HCT116 (cell line): Measurements from ENCODE around the gene TGM2. TPM values are rescaled to one million over a fixed set of nuclear protein-coding genes. Genes with fewer than 3 reads are reported as not detected.

ENCODE experiments used
- ATAC-seq: fragments of 200-7000 bp; cut with Tn5 transposase; 2 replicates; pipeline ENCODE4 v1.9.1; 2020; ENCODE audit warnings: mild to moderate bottlenecking, moderate library complexity
- BruUV-seq: library from RNA; stranded (reverse); fragments of 400-500 nt; replicated peaks from 2 replicates; lab custom pipeline; 2021; lab: Mats Ljungman, UMichigan
- CTCF ChIA-PET: fragments of 300-600 bp; sonication (Branson Sonifier 250); formaldehyde crosslinking; loops from one replicate; lab custom pipeline; 2021; ENCODE audit warnings: antibody characterized with exemption; lab: Charles Lee
- POLR2A ChIA-PET: fragments of 300-600, 350-600 bp; sonication (Branson Sonifier 250); formaldehyde crosslinking; loops from one replicate; lab custom pipeline; 2021; ENCODE audit warnings: antibody characterized with exemption; lab: Charles Lee
- RAD21 ChIA-PET, 2 experiments: fragments of 300-600 bp; sonication (Branson Sonifier 250); formaldehyde crosslinking; loops; one replicate each; lab custom pipeline; 2023; ENCODE audit warnings: low total read pairs in 2 of 2; ENCODE audit not compliant: uncharacterized antibody in 2 of 2, unreplicated experiment in 2 of 2, low non-redundant PET in 1 of 2; lab: Charles Lee
- DNase-seq: peaks from one replicate; pipeline ENCODE4 v3.0.0-alpha.2; 2010; ENCODE audit warnings: low read depth, low spot score
- H2AFZ ChIP-seq: fragments of 200-600 bp; shearing (Covaris generic), sonication (generic); 2 replicates; pipeline ENCODE4 v1.6.1; 2017; ENCODE audit warnings: low read depth, mixed run types, mixed read lengths, antibody characterized with exemption, low read length; ENCODE audit not compliant: poor library complexity, severe bottlenecking
- H3K27ac ChIP-seq: 2 replicates; pipeline ENCODE4 v1.5.1; 2012; ENCODE audit warnings: low read depth, low read length
- H3K27me3 ChIP-seq: fragments of 200-600 bp; sonication (generic); 2 replicates; pipeline ENCODE4 v1.6.1; 2016; ENCODE audit warnings: mixed run types, low read length, mixed read lengths; ENCODE audit not compliant: insufficient read depth
- H3K36me3 ChIP-seq, 2 experiments: fragments of 200-500 bp in 1 of 2; fragments of 200-600 bp in 1 of 2; sonication (Bioruptor generic) in 1 of 2; sonication (generic) in 1 of 2; 2 replicates each; pipeline versions ENCODE4 v1.5.1 to v1.6.1; 2014 to 2016; ENCODE audit warnings: low read length in 2 of 2, inconsistent platforms in 1 of 2, mixed read lengths in 1 of 2, mixed run types in 1 of 2; ENCODE audit not compliant: insufficient read depth in 2 of 2, control insufficient read depth in 1 of 2
- H3K4me1 ChIP-seq, 2 experiments: fragments of 200-600 bp in 1 of 2; sonication (generic) in 1 of 2; 2 replicates each; pipeline versions ENCODE4 v1.5.1 to v1.6.1; 2012 to 2017; ENCODE audit warnings: low read length in 2 of 2, inconsistent platforms in 1 of 2, mild to moderate bottlenecking in 1 of 2, mixed read lengths in 1 of 2, mixed run types in 1 of 2, moderate library complexity in 1 of 2; ENCODE audit not compliant: insufficient read depth in 2 of 2, control insufficient read depth in 1 of 2
- H3K4me2 ChIP-seq: fragments of 200-600 bp; sonication (generic); 2 replicates; pipeline ENCODE4 v1.6.1; 2017; ENCODE audit warnings: mixed run types, low read length, mixed read lengths
- H3K4me3 ChIP-seq, 2 experiments: fragments of 200-600 bp in 1 of 2; sonication (generic) in 1 of 2; replicated peaks in 1 of 2; 2 replicates each; pipeline ENCODE4 v1.5.1; 2011 to 2016; ENCODE audit warnings: low read length in 2 of 2, control low read depth in 1 of 2, low read depth in 1 of 2, mild to moderate bottlenecking in 1 of 2, mixed read lengths in 1 of 2, mixed run types in 1 of 2
- H3K79me2 ChIP-seq: fragments of 200-600 bp; sonication (generic); 2 replicates; pipeline ENCODE4 v1.6.1; 2017; ENCODE audit warnings: mild to moderate bottlenecking, mixed run types, low read length, moderate library complexity, mixed read lengths; ENCODE audit not compliant: insufficient read depth
- H3K9ac ChIP-seq: fragments of 200-600 bp; sonication (generic); 2 replicates; pipeline ENCODE4 v1.6.1; 2016; ENCODE audit warnings: low read length, mixed read lengths
- H3K9me2 ChIP-seq: fragments of 200-600 bp; sonication (generic), shearing (Covaris generic); 2 replicates; pipeline ENCODE4 v1.6.1; 2017; ENCODE audit warnings: mixed run types, mild to moderate bottlenecking, moderate library complexity; ENCODE audit not compliant: insufficient read depth
- H3K9me3 ChIP-seq, 2 experiments: fragments of 200-500 bp in 1 of 2; fragments of 200-600 bp in 1 of 2; sonication (Bioruptor generic) in 1 of 2; sonication (generic) in 1 of 2; 2 replicates each; pipeline ENCODE4 v1.6.1; 2014 to 2017; ENCODE audit warnings: low read length in 2 of 2, mixed read lengths in 2 of 2, inconsistent platforms in 1 of 2, low read depth in 1 of 2, mild to moderate bottlenecking in 1 of 2, mixed run types in 1 of 2, moderate library complexity in 1 of 2; ENCODE audit not compliant: control insufficient read depth in 1 of 2, insufficient read depth in 1 of 2
- H4K20me1 ChIP-seq: fragments of 200-600 bp; sonication (generic), shearing (Covaris generic); 2 replicates; pipeline ENCODE4 v1.6.1; 2017; ENCODE audit warnings: mixed run types, mild to moderate bottlenecking, moderate library complexity; ENCODE audit not compliant: insufficient read depth
- ATF3 ChIP-seq: IDR thresholded peaks from 2 replicates; pipeline ENCODE4 v1.6.1; 2012
- CTCF ChIP-seq, 3 experiments: fragments of 200-600 bp in 1 of 3; sonication (generic) in 1 of 3; IDR thresholded peaks in 2 of 3; conservative IDR thresholded peaks in 1 of 3; 2 replicates each; pipeline ENCODE4 v1.5.1; 2012 to 2017; ENCODE audit warnings: low read depth in 2 of 3, low read length in 2 of 3, antibody characterized with exemption in 1 of 3, borderline replicate concordance in 1 of 3, control low read depth in 1 of 3, mild to moderate bottlenecking in 1 of 3, mixed read lengths in 1 of 3, mixed run types in 1 of 3, moderate library complexity in 1 of 3; ENCODE audit not compliant: insufficient read depth in 1 of 3
- EZH2 ChIP-seq: fragments of 200-600 bp; sonication (generic); IDR thresholded peaks from 2 replicates; pipeline ENCODE4 v1.6.1; 2017; ENCODE audit warnings: antibody characterized with exemption, mixed run types
- EZH2phosphoT487 ChIP-seq: fragments of 200-600 bp; IDR thresholded peaks from 2 replicates; pipeline ENCODE4 v1.6.1; 2018; ENCODE audit warnings: antibody characterized with exemption, borderline replicate concordance
- FOSL1 ChIP-seq: IDR thresholded peaks from 2 replicates; pipeline ENCODE4 v1.6.1; 2012; ENCODE audit warnings: low read depth
- JUND ChIP-seq: IDR thresholded peaks from 2 replicates; pipeline ENCODE4 v1.6.1; 2012
- POLR2A ChIP-seq: IDR thresholded peaks from 2 replicates; pipeline ENCODE4 v1.7.0; 2011; ENCODE audit warnings: borderline replicate concordance; ENCODE audit not compliant: insufficient read depth, insufficient read length; ENCODE audit errors: extremely low read depth
- POLR2AphosphoS5 ChIP-seq: IDR thresholded peaks from 2 replicates; pipeline ENCODE4 v1.6.1; 2011; ENCODE audit warnings: mild to moderate bottlenecking, low read depth, low read length, moderate library complexity
- RAD21 ChIP-seq: IDR thresholded peaks from 2 replicates; pipeline ENCODE4 v1.6.1; 2012; ENCODE audit warnings: low read depth, mild to moderate bottlenecking
- REST ChIP-seq: IDR thresholded peaks from 2 replicates; pipeline ENCODE4 v1.6.1; 2012; ENCODE audit warnings: low read depth
- SIN3A ChIP-seq: IDR thresholded peaks from 2 replicates; pipeline ENCODE4 v1.6.1; 2012; ENCODE audit warnings: low read depth
- SRF ChIP-seq: IDR thresholded peaks from 2 replicates; pipeline ENCODE4 v1.6.1; 2012; ENCODE audit warnings: low read depth
- YY1 ChIP-seq: IDR thresholded peaks from 2 replicates; pipeline ENCODE4 v1.6.1; 2011; ENCODE audit warnings: low read length, low read depth, moderate library complexity, mild to moderate bottlenecking; ENCODE audit not compliant: insufficient replicate concordance; ENCODE audit errors: extremely low read depth
- ZBTB33 ChIP-seq: IDR thresholded peaks from 2 replicates; pipeline ENCODE4 v1.6.1; 2011; ENCODE audit warnings: mild to moderate bottlenecking, low read length, moderate library complexity; ENCODE audit not compliant: insufficient replicate concordance; ENCODE audit errors: extremely low read depth
- ZFX ChIP-seq: fragments of 450-650 bp; IDR thresholded peaks from 2 replicates; pipeline ENCODE4 v1.6.1; 2017
- ZNF274 ChIP-seq: fragments of 200-500 bp; sonication (Bioruptor generic); IDR thresholded peaks from 2 replicates; pipeline ENCODE4 v1.6.1; 2014; ENCODE audit warnings: mild to moderate bottlenecking, low read depth, low read length, inconsistent platforms
- intact Hi-C: fragments of 100-400 bp; cut with micrococcal nuclease; formaldehyde crosslinking; loops from 2 replicates; pipeline ENCODE4 v1.10.0; 2022
- total RNA-seq: library from RNA; stranded (reverse); gene quantifications from one replicate; pipeline ENCODE4 v1.2.1, GENCODE V29; 2021; ENCODE audit not compliant: unreplicated experiment

TGM2 gene
- total RNA-seq, 1 experiment from 2014 or later: 6.1 TPM

GRCh38 chr20:38116409-38117165, 48.5 kb downstream of the TGM2 start (continued):
- TF ChIP-seq EZH2phosphoT487 (no peak), POLR2AphosphoS5 (no peak)

GRCh38 chr20:38115896-38116295, 49.2 kb downstream of the TGM2 start:
- CTCF ChIA-PET: interaction anchor here (4.4 kb wide), 1 partner anchor 105 kb away, joined by 27 read pairs; no protein-coding TSS in a partner anchor
- POLR2A ChIA-PET: no interaction called here

More at GRCh38 chr20:38115896-38116295, 49.2 kb downstream of the TGM2 start:
- H3K9me2 ChIP-seq: no peaks in the 10 kb centered on the region
- no peak overlapping the region for H3K27ac ChIP-seq
- H3K4me3 ChIP-seq: no peak overlapping the region
- DNase-seq (no peak), ATAC-seq (no peak)
- H3K9me3 ChIP-seq: no peaks in the 10 kb centered on the region
- H4K20me1 ChIP-seq: no peaks in the 10 kb centered on the region
- H3K4me2 ChIP-seq: no peak overlapping the region
- H3K36me3 ChIP-seq: no peaks in the 10 kb centered on the region
- no peaks in the 10 kb centered on the region for H3K79me2 ChIP-seq
- no TSS peak for BruUV-seq
- RAD21 ChIA-PET: no interaction called here
- no peak overlapping the region for H3K9ac ChIP-seq
- intact Hi-C loops: no loop called here
- no peaks in the 10 kb centered on the region for H3K27me3 ChIP-seq
- TF ChIP-seq POLR2A: no peak
- TF ChIP-seq POLR2AphosphoS5: no peak
- no peak for TF ChIP-seq CTCF (IDR thresholded peaks at IDR 0.05 in 2 of 3, conservative IDR thresholded peaks at IDR 0.05 in 1 of 3; ENCODE audit: borderline replicate concordance in 1 of 3, insufficient read depth in 1 of 3, low read depth in 2 of 3, low read length in 2 of 3)
- no peak for TF ChIP-seq SRF
- TF ChIP-seq YY1: no peak
- TF ChIP-seq ZBTB33: no peak
- no peak for TF ChIP-seq ATF3
- no peak for TF ChIP-seq EZH2phosphoT487
- no peak for TF ChIP-seq SIN3A
- TF ChIP-seq ZFX: no peak
- TF ChIP-seq REST: no peak
- TF ChIP-seq FOSL1: no peak
- TF ChIP-seq RAD21: no peak
- no peak for TF ChIP-seq EZH2
- TF ChIP-seq JUND: no peak
- no peak for TF ChIP-seq ZNF274
- no peak overlapping the region for H2AFZ ChIP-seq
- peaks cover 0 to 30% of the 10 kb centered on the region in 2 experiments; a peak in 2 of 4 replicates for H3K4me1 ChIP-seq
